Omental fat pad (tissue), 4 donors: ENCODE data around the gene NUB1. TPM values are rescaled to one million over a fixed set of nuclear protein-coding genes. Genes with fewer than 3 reads are reported as not detected.

ENCODE experiments used
- ATAC-seq: fragments of 150-250 bp; one replicate; pipeline ENCODE4 v1.9.1; 2016; ENCODE audit warnings: mild to moderate bottlenecking, moderate library complexity; ENCODE audit not compliant: low FRiP score
- DNase-seq: peaks from one replicate; pipeline ENCODE4 v3.0.0-alpha.2; 2019; ENCODE audit warnings: low spot score
- total RNA-seq, 4 donors: library from RNA; depleted of rRNA; stranded (reverse); fragments of >200 nt; gene quantifications; one replicate each; pipeline ENCODE4 v1.1.0, GENCODE V29; 2016
- TF ChIP-seq, protein P1 (sequence below), 3 donors: fragments of 450-650 bp; IDR thresholded peaks; one replicate each; pipeline ENCODE4 v1.5.1; 2016 to 2017; ENCODE audit warnings: antibody characterized with exemption in 3 of 3, mild to moderate bottlenecking in 3 of 3, moderate library complexity in 2 of 3

The NUB1 gene
- total RNA-seq, 4 donors from 2014 or later: 48.6 to 76.4 (median 56.0) TPM

DNA sequence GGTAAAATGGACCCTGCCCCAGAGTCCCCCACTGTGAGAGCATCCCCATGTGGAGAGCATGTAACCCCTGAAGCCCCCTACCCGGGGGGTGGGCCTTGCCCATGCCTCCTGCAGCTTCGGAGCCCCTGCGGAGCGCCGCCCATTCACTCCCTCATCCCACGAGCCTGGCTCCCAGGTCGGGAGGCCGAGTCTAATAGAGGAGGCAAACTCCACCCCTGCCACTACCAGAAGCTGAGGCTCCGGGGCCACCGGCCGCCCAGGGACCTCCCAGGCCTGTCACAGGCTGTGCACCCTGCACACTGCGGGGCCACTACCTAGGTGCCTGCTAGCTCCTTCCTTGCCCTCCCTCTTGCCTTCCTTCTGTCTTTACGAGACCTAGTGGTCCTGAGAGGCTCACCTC, 50.8 kb downstream of the NUB1 start:
- DNase-seq: no peak
- TF ChIP-seq, protein P1, sequence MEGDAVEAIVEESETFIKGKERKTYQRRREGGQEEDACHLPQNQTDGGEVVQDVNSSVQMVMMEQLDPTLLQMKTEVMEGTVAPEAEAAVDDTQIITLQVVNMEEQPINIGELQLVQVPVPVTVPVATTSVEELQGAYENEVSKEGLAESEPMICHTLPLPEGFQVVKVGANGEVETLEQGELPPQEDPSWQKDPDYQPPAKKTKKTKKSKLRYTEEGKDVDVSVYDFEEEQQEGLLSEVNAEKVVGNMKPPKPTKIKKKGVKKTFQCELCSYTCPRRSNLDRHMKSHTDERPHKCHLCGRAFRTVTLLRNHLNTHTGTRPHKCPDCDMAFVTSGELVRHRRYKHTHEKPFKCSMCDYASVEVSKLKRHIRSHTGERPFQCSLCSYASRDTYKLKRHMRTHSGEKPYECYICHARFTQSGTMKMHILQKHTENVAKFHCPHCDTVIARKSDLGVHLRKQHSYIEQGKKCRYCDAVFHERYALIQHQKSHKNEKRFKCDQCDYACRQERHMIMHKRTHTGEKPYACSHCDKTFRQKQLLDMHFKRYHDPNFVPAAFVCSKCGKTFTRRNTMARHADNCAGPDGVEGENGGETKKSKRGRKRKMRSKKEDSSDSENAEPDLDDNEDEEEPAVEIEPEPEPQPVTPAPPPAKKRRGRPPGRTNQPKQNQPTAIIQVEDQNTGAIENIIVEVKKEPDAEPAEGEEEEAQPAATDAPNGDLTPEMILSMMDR (IDR thresholded peaks at IDR 0.05): no peak
- ATAC-seq: no peak

DNA sequence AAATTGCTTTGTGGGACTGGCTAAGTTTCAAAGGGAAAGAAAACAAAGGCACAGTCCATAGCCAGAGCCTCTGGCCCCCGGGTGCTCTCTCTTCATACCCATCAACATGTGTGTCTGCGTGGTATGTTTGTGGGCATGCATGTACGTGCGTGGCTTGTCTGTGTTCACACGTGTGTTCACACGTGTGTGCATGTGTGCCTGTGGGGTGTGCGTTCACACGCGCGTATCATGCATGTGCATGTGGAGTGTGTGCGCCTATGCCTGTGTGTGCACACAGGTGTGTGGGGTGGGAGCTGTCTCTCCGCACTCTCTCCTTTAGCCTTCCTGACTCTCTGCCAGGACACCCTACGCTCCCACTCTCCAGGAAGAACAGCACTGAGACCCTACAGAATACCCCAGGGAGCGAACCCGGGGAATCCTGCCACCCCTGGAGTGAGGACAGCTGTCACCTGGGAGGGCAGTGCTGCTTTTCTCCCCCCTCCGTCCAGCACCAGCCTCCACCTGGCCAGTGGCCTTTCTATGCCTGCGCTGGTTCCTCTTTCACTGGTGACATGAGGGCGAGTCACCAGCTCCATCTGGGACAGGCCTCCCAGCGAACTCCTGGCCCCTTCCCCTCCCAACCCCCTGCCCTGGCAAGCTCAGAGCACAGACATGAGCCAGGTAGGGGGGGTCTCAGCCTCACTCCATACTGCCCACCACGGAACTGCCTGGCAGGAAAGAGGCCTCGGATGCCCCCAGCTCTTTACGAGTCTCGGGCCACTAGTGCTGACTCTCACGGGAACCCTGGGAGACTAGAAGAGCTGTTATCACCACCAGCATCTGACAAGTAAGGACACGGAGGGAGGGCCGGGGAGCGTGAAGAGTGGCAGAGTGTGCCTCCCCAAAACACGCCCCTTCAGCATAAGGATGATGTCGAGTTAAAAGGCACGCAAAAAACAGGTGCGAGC, 51.7 kb downstream of the NUB1 start:
- DNase-seq (no peak), ATAC-seq (no peak)
- TF ChIP-seq, protein P1 (IDR thresholded peaks at IDR 0.05): no peak

DNA sequence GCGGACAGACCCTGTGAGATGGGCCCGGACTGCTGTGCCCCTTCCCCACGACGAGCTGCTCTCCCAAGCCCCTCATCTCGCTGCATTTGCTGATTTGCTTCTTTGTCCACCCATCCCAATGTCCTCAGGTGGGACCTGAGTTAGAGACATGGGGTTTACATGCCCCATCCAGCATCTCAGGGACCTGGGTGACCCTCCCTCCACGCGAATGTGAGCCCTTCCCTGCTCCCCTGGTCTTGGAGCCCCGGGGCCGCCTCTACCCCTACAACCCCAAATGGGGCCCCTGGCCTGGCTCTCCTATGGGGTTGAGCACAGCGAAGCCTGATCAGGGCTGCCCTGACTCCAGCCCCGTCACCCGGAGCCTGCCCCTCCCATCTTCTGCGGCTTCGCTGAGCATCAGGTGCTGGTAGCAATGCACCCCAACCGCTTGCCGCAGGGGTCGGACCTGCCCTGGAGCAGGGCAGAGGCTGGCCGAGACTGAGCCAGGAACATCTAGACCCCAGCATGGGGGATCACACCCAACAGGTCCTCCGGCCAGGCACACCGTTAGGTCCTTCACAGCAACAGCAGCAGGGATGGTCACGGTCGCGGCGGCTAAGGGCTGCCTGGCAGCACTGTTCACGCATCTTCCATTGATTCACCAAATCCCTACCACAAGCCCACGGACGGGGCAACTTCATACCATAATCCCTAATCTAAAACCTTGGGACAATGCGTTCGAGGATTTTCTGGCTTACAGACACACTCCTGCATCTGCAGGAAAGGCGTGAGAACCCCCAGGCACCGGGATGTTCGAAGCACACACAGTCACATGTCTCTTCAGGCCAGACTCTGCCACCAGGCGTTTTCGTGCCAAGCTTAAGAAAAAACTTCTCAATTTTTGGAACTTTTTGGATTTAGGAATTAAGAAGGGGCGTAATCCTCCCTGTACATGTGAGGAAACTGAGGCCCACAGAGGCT, 52.7 kb downstream of the NUB1 start:
- no peak for ATAC-seq
- TF ChIP-seq, protein P1 (IDR thresholded peaks at IDR 0.05): no peak
- no peak for DNase-seq

DNA sequence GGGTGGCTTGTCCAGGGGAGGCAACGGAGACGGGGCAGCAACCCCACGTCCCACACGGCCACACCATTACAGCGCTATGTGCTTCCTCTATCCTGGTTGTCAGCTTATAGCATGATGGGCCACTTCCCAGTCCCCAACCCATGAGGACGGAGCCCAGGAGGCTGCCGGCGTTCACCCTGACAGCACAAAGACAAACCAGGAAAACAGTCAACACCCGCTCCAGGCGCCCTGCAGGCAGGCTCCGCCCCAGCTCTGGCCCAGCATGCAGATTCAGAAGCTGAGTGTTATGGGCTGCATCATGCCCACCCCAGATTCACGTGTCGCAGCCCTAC, 53.4 kb downstream of the NUB1 start:
- DNase-seq: no peak

DNA sequence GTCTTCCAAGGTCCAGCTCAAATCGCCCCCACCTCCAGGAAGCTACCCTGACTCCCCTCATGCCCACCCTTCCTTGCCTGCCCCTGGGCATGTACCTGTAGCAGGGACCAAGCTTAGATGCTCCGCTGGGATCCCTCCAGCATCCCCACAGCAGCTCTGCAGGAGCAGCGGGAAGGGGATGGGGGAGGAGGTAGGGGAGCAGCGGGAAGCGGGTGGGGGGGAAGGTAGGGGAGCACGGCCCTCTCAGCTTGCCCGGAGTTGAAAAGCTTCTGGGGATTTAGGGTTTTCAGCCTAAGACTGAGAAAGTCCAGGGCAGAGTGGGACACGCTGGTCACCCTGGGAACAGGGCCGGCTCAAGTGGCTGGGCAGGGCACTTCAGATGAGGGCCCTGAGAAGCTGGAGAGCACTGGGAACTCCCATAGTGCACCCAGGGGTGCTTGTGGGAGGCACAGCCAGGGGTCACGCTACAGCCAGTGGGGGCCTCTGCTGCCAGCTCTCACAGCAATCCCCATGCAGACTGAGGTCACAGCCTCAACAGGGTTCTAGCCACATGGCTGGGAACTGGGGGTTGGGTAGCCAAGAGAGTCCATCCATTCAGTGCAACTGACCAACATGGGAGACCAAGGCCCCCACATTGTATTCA, 54.8 kb downstream of the NUB1 start:
- ATAC-seq: no peak
- TF ChIP-seq, protein P1 (IDR thresholded peaks at IDR 0.05): no peak
- DNase-seq: no peak

More for the DNA sequence above, 53.4 kb downstream of the NUB1 start:
- no peak for ATAC-seq
- TF ChIP-seq, protein P1 (IDR thresholded peaks at IDR 0.05): no peak

DNA sequence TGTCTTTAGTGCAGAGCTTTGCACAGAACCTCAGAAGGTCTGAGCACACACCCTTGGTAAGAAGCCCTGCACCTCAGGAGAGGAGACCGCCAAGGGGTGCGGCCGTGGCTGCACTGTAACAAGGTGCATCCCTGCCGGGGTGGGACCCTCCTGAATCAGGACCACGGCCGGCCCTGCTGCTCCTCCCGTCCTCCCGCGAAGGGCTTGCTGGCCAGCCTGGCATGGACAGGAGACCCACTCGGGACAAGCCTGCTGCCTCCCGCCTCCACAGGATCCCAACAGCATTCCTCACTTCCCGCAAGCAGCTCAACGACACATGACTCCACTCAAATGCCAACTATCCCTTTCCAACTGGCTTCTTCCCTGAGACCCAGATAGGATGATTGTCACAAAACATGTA, 55.4 kb downstream of the NUB1 start:
- TF ChIP-seq, protein P1 (IDR thresholded peaks at IDR 0.05): no peak
- DNase-seq: no peak
- peak; percentile 8 for ATAC-seq
